T-helper 1 cell treated with Interleukin-12 subunit alpha and Interleukin-12 subunit beta and Interleukin-4 antibody, amounts not matched to agents 30 ng/mL and 1 ng/mL, for 36 hours (primary cell): Measurements from ENCODE around the gene EIPR1. TPM values are rescaled to one million over a fixed set of nuclear protein-coding genes. Genes with fewer than 3 reads are reported as not detected.

Experiments
- intact Hi-C: fragments of 100-400 bp; cut with micrococcal nuclease; formaldehyde crosslinking; loops from one replicate; pipeline ENCODE4 v1.15.1; 2024
- total RNA-seq: library from RNA; stranded (reverse); gene quantifications from 2 replicates; pipeline ENCODE4 v1.2.3, GENCODE V29; 2022

Gene EIPR1
- total RNA-seq, 1 donor from 2014 or later: 50.1 TPM

- intact Hi-C loops: no loop called here
Measured at GRCh38 chr2:3180082-3180908, 197.3 kb downstream of the EIPR1 start.

DNA sequence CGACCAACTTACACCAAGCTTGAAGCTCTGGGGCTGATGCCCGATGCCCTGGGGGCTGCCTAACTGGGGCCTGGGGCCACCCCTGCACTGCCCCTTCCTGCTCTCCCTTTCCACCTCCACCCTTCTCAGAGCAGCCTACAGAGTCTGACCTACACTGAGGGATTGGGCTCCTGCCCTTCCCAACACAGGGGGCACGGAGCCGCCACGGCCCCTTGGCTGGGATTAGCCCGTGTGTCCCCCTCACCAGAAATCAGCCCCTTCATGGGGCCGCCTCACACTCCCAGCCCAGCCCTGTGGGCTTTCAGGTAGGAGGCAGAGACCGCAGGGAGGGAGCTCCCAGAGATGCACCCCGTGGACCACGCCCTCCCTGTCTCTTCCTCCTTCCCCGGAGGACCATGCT lies 198.0 kb downstream of the EIPR1 start:
- intact Hi-C loops: loop anchor here (1.0 kb wide), 1 partner anchor 124 kb away; no protein-coding TSS in a partner anchor

DNA sequence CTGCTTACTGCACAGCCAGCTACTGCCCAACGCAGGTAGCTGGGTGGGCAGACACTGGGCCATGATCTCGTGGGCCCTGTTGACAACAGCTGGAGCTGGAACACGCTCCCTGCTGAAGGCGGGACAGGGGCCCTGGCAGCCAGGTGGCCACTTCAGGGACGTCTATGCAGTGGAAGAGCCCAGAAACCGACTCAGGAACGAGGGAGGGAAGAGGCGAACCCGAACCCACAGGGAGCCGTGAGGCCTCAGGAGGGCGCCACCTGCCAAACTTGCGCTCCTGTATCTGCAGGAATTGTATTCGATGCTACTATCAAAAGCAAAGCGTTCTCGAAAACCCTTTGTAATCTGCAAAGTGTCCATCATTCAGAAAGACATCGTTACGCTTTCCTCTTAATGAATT lies 198.4 kb downstream of the EIPR1 start:
- intact Hi-C loops: loop anchor here (1.0 kb wide), 1 partner anchor 124 kb away; no protein-coding TSS in a partner anchor

DNA sequence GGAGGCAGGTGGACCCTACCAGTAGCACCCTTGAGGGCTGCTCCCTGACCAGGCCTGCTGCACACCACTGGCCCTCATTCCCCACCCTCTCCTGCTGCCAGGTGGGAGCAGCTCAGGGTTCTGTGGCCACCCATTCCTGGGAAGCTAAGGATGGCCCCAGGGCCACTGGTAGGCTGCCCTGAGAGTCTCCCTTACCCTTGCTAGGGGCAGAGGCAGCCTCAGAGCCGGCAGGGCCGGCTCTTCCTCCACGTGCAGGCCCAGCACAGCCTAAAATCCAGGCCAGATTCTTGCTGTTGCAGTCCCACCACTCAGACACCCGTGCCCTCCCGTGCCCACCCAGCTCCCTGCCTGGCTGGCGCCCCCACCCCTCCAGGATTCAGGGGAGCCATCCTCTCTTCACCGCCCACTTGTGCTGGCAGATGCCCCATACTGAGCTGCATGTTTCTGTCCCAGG lies 199.0 kb downstream of the EIPR1 start:
- intact Hi-C loops: loop anchor here (1.0 kb wide), 1 partner anchor 125 kb away; no protein-coding TSS in a partner anchor

GRCh38 chr2:3177891-3178577 lies 199.6 kb downstream of the EIPR1 start:
- intact Hi-C loops: no loop called here

DNA sequence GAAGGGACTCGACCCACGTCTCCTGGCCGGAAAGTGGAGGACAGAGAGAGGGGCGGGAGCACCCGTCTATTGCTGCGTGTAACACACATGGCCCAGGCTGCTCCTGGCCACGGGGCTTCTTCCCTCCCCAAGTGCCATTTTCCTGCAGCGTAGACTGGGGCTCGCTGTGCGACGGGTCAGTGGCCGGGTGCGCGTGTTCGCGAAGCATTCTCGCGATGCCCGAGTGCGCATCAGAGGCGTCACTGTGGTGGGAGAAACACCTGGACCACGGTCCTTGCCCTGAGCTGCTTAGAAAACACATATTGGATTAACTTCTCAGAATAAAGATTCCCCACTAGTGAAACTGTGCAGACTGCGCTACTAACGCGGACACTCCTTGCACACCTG lies 200.8 kb downstream of the EIPR1 start:
- intact Hi-C loops: no loop called here

- intact Hi-C loops: no loop called here
Measured at GRCh38 chr2:3176071-3176868, 201.3 kb downstream of the EIPR1 start.

- intact Hi-C loops: no loop called here
Measured at GRCh38 chr2:3175568-3175955, 202.1 kb downstream of the EIPR1 start.

DNA sequence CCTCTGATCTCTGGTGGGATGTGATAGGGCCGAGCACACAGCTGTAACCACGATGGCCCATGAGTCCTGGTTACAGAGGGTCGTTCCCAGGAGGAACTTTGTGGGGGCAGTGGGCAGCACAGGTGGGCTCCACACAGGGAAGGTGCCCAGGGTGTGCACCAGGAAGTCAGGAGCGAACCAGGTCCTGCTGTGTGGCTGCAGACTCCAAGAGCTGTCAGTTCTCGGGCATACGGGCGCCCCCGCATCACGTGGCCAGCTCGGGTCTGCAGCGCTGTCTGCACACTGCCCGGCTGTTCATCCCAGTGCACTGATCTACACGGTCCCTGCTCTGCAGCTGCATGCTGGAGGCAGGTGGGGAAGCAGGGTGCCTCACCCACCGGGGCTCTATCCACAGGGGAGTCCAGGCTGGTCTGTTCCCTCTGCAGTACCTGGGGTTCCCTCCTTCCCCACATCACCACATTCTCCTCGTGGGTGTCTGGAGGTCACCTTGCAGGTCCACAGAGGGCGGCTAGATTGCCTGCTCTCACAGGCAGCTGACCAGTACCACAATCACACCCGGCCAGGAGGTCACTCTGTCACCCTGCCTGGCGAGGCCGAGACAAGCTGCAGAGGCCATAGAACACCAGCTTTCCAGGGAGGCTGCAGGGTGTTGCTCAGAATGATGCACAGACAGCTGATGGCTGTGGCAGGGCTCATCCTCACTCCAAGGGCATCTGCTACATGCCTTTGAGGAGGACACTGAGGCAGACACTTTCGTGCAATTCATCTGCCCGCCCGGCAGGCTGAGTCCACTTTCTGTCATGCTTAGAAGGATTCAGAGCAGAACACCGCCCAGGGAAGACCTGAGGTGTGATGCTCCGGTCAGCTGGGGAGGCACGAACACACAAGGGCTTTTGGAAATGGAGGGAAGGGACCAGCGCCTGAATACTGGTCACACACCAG lies 202.7 kb downstream of the EIPR1 start:
- intact Hi-C loops: loop anchor here (5.0 kb wide), 1 partner anchor 477 kb away; no protein-coding TSS in a partner anchor

- intact Hi-C loops: loop anchor here (5.0 kb wide), 1 partner anchor 479 kb away; no protein-coding TSS in a partner anchor
Measured at GRCh38 chr2:3173031-3173430, 204.6 kb downstream of the EIPR1 start.

DNA sequence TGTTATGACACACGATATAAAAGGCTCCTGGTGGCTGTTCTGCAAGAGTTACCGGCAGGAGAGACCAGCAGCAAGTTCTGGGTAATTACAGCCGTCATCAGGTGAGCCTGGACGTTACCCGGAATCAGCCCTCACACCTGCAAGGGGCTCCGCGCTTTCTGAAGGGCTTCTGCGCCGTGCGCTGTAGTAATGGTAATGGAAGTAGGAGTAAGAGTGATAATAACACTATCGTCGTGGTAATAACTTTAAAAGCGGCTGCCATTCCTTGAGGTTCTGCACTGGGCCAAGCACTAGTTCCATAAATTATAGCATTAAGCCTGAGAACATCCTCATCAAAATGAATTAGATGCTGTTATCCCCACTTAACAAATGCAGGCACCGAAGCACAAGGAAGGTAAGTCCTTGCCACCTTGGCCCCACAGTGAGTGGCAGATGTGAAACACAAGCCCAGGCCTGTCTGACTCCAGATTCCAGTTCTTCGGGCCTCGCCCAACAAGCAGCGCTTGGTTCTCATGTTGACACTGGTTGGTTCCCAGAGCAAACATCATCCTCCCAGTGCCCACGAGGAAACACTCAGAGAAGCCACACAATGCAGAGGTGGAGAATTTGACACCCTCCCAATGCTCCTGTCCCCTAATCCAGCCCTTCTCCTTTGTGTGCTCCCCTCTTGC lies 205.2 kb downstream of the EIPR1 start:
- intact Hi-C loops: loop anchor here (5.0 kb wide), 1 partner anchor 480 kb away; no protein-coding TSS in a partner anchor

DNA sequence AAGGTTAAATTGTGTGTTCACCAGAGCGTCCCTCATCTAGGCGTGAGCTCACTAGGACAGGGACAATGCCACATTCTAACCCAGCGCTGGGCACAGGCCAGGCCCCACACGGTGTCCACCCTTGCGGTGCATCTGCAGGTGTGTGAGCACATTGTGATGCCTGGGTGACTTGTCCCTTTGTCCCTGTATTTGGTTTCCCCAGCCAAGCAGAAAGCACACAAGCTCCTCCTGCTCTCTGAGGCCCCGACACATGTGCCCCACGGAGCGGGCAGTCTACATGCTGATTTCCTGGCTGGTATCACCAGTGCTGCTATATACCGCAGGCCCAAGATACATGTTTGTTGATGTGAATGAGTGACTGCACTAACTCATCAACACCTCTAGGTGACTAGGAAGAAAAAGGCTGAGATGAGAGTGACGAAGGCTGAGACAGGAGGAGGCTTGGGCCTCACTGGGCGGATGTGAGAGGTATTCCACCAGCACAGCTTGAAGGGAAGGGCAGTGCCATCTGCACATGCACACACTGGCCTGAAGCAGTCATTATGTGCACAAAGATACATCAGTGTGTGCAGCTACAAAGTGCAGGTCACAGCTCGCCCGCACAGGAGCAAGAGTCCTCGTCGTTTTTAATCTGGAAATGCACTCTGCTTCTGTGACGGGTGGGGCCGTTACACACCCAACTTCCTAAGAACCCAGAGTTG lies 205.9 kb downstream of the EIPR1 start:
- intact Hi-C loops: loop anchor here (5.0 kb wide), 1 partner anchor 481 kb away; no protein-coding TSS in a partner anchor

- intact Hi-C loops: loop anchor here (5.0 kb wide), 1 partner anchor 481 kb away; no protein-coding TSS in a partner anchor
Measured at GRCh38 chr2:3170792-3171455, 206.7 kb downstream of the EIPR1 start.

GRCh38 chr2:3169106-3169870 lies 208.3 kb downstream of the EIPR1 start:
- intact Hi-C loops: no loop called here

DNA sequence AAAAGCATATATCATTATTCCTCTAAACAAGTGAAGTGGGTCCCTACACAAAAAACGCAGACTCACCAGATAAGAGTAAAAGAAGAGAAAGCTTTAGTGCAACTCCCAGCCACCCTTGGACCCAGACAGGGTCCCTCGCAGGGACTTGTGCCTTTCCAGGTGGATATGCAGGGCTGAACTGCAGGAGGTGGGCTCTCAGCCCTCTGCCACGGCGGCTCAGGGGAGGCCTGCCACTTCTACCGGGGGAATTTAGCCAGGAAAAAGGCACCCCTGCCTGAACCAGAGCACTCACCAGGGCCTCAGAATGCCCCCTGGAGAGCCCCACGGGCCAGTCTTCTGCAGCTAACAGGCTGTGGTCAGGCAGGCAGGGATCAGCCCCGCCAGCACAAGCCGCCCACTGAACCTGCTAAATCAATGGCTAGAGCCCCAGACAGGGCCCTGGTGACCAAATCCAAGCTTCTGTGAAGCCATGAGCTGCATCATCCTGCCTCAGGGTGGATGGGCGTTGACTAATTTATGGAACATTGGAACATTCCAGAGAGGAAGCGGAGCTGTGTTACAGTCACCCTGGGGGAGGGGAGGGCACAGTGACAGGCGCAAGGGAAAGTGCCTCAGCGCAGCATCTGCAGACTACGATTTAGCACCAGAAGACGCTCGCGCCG lies 209.3 kb downstream of the EIPR1 start:
- intact Hi-C loops: no loop called here

GRCh38 chr2:3163401-3163800 lies 214.2 kb downstream of the EIPR1 start:
- intact Hi-C loops: no loop called here

DNA sequence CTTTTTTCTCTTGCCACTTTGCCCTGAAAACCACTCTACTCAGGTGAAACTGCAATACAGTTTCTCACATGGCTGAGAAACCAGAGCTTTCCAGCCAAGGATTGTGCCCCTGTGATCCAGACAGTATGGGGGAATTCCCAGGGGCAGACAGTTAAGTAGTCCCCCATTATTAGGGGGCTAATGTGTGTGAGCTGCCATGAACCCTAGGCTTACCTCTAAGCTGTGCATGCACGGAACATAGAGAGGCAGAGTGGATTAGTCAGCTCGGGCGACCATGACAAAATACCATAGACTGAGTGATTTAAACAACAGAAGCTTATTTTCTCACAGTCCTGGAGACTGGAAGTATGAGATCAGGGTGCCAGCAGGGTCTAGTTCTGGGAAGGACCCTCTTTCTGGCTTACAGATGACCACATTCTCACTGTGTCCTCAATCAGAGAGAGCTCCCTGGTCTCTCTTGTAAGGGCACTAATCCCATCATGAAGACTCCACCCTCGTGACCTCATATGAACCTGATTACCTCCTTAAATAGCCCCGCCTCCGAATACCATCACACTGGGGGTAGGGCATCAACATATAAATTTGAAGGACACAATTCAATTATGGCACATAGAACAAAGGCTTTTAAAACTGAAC lies 215.1 kb downstream of the EIPR1 start:
- intact Hi-C loops: no loop called here
